Activated CD8-positive, alpha-beta memory T cell treated with anti-CD3 and anti-CD28 coated beads for 24 hours (primary cell): ENCODE results near the gene THADA.
"Not testable (repeated sequence)": the region's sequence is repeated elsewhere in the genome, so short reads cannot be mapped to it uniquely, and the experiment has no call there.

Experiments
- DNase-seq: peaks from one replicate; pipeline ENCODE4 v3.0.0-alpha.2; 2020

THADA gene

GRCh38 chr2:43317680-43318079 is 278.2 kb downstream of the THADA start:
- no peak for DNase-seq

- DNase-seq: no peak
These were observed 278.6 kb downstream of the THADA start for GRCh38 chr2:43317194-43317593.

- no peak for DNase-seq
These were observed 280.4 kb downstream of the THADA start for GRCh38 chr2:43315482-43315881.

GRCh38 chr2:43314299-43314927 is 281.4 kb downstream of the THADA start:
- DNase-seq: no peak

- DNase-seq: no peak
These were observed 282.2 kb downstream of the THADA start for GRCh38 chr2:43313642-43314017.

DNA sequence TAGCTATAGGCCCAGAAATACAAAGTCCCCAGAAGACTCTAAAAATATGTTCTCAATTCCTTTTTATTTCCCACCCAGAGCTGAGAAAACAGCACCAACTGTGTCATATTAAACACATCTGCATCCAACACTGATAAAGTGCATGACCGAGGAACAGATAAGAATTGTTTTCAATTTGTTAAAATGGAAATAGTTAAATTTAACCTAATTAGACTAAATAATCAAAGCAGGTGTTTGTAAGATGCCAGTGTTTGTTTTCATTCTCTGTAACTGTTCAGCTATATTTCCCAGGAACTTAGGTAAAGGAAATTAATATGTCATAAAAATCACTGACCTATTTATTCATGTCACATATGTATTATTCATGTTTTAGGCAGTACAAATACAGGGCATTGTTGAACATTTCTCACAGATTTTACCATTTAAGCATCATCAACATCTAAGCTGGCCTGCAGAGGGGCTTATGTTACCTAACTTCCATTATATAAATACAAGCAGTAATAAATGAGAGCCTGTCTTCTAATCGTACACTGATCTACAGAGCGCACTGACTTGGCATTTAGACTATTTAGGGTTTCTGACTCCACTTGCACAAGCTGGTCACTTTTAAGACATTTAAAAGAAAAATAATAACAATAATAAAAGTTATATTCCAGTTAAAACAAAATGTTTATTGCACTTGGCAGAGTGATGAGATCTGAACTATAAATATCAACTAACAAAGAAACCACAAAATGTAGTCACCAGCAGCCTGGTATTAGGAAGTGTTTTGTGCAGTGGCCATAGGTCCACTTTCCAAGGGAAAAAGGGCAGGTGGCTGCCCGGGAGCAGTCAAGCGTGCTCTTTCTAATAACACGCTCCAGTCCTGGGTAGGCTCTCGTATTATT is 282.8 kb downstream of the THADA start:
- no peak for DNase-seq

- no peak for DNase-seq
These were observed 284.6 kb downstream of the THADA start for GRCh38 chr2:43311276-43311675.

DNA sequence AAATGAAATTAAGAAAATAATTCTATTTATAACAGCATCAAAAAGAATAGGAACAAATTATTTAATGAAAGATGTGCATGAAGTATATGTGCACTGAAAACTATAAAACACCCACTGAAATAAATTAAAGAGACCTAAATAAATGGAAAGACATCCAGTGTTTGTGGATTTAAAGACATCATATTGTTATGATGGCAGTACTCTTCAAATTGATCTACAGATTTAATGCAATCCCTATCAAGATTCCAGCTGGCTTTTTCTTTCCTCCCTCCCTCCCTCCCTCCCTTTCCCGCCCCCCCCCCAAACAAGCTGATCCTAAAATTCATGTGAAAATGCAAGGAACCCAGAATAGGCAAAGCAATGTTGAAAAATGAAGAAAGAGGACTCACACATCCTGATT is 285.9 kb downstream of the THADA start:
- no peak for DNase-seq

GRCh38 chr2:43307973-43308372 is 287.9 kb downstream of the THADA start:
- no peak for DNase-seq

DNA sequence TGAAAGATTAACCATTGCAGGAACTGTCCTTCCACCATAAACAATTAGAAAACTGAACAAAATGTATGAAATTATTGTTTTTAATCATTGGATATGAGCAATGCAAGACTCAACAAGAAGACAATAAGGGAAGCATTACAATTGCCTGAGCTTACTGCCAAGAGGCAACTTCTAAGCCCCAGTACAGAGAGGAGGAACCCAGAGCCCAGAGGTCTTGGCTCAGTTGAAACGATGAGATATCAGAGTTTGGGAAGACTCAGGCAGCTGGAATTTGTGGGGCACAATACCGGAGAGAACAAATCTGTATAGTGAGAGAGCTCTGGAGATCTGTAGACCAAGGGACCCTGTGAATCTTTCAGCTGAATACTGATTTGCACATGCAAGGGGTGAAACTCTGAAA is 288.8 kb downstream of the THADA start:
- DNase-seq: no peak

DNA sequence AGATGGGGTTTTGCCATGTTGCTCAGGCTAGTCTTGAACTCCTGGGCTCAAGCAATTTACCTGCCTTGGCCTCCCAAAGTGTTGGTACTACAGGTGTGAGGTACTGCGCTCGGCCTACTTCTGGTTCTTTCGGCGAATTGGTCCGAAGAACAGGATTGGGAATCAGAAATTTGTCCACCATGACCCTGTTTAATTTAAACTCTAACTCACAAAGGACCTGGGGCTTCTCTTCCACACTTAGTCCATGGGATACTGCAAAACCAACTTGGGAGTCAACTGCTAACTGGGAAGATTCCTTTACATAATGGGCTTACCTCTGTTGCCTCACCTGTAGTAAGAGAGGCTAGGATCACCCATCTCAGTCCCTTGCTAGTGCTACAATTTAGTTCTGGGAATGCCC is 289.6 kb downstream of the THADA start:
- no peak for DNase-seq

DNA sequence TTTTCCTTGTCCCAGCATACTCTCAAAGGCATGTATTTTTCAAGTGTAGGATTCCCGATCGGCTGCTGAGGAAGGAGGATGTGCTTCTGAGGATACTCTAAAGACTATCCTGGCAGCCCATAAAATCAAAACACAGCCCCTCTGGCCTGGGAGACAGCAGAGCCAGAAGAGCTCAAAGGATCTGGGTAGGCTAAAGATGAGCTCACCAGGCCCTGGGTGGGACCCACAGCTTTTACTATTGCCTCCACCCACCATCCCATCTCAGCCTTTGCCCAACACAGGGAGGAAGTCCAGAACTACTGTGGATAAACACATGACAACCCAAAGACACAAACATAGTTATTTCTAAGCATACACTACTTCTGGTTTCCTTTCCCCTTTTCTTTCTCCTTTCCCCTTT is 290.3 kb downstream of the THADA start:
- DNase-seq: no peak

DNA sequence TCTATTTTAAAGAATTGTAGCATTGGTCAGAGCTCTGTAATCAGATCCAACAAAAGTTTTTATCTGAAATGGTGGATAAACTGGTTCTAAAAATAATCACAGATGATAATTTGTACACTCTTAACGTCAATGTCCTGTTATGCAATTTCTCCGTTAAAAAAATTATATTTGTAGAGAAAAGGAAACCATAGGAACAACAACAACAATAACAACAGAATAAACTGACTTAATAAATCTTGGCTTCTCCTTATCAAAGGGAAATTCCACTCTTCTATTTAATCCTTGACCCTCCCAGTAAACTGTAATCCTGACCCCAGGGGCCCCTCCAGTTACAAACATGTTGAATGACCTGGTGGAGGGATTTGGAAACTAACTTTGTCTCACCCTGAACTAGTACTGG is 290.8 kb downstream of the THADA start:
- no peak for DNase-seq

GRCh38 chr2:43303889-43304288 is 291.9 kb downstream of the THADA start:
- DNase-seq: no peak

GRCh38 chr2:43302961-43303494 is 292.8 kb downstream of the THADA start:
- DNase-seq: no peak

- no peak for DNase-seq
These were observed 293.5 kb downstream of the THADA start for GRCh38 chr2:43302182-43302960.

GRCh38 chr2:43300781-43301583 is 294.9 kb downstream of the THADA start:
- DNase-seq: no peak

DNA sequence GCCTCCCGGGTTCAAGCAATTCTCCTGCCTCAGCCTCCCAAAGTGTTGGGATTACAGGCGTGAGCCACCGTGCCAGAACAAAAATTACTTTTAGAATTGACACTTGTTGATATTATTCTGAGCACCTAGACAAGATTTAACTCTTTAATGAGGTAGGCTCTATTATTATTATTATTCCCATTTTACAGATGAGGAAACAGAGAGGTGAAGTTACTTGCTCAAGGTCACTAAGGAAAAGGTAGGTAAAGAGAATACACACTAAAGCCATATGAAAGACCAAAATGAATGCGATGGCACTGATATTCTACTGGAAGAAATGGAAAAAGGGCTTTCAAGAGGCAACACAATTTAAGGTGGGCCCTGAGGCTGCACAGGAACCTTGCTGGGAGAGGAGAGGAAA is 295.6 kb downstream of the THADA start:
- no peak for DNase-seq

DNA sequence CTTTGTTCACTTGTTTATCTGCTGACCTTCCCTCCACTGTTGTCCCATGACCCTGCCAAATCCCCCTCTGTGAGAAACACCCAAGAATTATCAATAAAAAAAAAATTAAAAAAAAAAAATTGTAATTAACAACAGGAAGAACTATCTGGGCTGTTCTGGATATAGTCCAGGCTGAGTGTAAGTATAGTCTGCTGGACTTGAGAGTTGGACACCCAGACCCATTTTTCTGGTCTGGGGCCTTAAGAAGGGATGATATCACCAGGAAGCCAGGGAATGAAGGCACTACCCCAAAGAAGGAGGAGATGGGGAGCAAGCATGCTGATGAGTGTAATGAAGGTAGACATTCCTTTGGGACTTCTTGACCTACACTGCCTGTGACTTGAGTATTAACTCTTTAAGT is 297.3 kb downstream of the THADA start:
- DNase-seq: no peak

GRCh38 chr2:43297740-43298139 is 298.1 kb downstream of the THADA start:
- not testable (repeated sequence) for DNase-seq

DNA sequence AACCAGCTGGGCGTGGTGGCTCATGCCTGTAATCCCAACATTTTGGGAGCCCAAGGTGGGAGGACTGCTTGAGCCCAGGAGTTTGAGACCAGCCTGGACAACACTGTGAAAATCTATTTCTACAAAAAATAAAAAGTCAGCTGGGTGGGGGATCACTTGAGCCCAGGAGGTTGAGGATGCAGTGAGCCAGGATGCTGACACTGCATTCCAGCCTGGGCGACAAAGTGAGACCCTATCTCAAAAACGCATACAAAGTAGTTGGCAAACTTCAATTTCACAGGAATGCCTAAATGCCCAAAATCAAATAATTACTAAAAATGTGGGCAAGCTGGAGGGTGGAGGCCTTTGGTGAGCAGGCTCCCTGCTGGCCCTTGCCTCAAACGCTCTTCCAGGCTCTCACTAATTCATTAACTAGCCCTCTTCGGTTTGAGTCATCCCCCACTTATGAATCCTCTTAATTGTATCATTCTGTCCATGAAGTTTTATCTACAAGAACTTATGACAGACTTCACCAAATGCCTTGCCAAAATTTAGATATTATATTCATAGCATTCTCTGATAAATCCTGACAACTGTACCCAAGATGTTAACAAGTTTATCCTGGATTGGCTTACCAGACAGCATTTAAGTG is 300.8 kb downstream of the THADA start:
- DNase-seq: no peak
